Measurements from ENCODE around the gene SEC63. TPM values are rescaled to one million over a fixed set of nuclear protein-coding genes. Genes with fewer than 3 reads are reported as not detected.
A peak's percentile ranks its signal among the peaks of the same experiment; 100 is the strongest.

Gene SEC63
- total RNA-seq, 4 donors from 2014 or later, result 9.3 to 25.4 (median 16.2) TPM

DNA sequence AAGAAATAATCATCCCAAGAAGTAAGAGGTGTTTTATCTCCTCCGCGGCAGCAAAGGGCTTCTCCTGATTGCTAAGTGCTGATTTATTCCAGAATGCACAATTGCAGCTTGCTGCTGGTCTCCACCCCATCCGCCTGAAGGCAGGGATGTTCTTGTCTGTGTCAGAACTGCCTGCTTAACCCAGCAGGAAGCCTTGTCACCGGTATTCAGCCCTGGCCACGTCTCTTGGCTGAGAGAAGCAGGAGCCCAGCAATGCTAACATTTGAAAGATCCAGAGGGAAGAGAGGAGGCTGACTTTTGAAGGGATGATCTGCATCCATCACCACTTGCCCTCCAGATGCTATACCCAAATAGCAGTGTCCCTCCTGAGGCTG lies 138.1 kb downstream of the SEC63 start:
- Histone ChIP-seq H3K27me3 (peaks cover 0 to 34% (median 2%) of the 10 kb centered on the region in 4 donors), H3K27ac (peak overlapping the region in 1 of 4 donors; percentile 59), H3K36me3 (no peaks in the 10 kb centered on the region), H3K4me1 (peaks cover 4 to 26% (median 10%) of the 10 kb centered on the region in 3 donors), H3K4me3 (peak overlapping the region in 3 of 4 donors; percentile 3 to 51 (median 25)), H3K9me3 (no peaks in the 10 kb centered on the region)
- intact Hi-C loops (cut with DNase I), result no loop called here
- 27 to 48% methylated on average over 3 of the region's 5 CpGs for WGBS, 2 donors
- DNase-seq, result no peak
- TF ChIP-seq, protein P1, sequence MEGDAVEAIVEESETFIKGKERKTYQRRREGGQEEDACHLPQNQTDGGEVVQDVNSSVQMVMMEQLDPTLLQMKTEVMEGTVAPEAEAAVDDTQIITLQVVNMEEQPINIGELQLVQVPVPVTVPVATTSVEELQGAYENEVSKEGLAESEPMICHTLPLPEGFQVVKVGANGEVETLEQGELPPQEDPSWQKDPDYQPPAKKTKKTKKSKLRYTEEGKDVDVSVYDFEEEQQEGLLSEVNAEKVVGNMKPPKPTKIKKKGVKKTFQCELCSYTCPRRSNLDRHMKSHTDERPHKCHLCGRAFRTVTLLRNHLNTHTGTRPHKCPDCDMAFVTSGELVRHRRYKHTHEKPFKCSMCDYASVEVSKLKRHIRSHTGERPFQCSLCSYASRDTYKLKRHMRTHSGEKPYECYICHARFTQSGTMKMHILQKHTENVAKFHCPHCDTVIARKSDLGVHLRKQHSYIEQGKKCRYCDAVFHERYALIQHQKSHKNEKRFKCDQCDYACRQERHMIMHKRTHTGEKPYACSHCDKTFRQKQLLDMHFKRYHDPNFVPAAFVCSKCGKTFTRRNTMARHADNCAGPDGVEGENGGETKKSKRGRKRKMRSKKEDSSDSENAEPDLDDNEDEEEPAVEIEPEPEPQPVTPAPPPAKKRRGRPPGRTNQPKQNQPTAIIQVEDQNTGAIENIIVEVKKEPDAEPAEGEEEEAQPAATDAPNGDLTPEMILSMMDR (IDR thresholded peaks at IDR 0.05), result no peak
- TF ChIP-seq POLR2A (IDR thresholded peaks at IDR 0.05), result no peak

DNA sequence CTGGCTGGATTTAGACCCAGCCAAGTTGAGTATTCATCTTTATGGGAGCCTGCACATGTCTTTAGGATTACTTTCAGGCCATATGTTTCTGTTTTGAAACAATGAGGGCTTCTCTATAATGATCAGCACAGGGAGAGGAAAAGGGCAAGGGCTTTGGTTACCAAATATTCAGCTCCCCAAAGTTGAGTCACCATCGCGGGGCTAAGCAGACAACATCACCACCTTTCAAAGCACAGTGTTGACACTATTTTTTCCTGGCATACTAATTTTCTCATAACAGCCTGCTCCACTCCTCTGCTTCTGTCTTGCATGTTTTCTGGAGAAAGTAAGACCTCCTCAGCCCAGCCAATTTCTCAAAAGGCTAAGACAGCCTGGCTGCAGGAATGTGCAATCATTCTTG lies 138.8 kb downstream of the SEC63 start:
- Histone ChIP-seq H3K9me3 (no peaks in the 10 kb centered on the region), H3K36me3 (no peaks in the 10 kb centered on the region), H3K27ac (no peak overlapping the region), H3K4me1 (peaks cover 4 to 26% (median 10%) of the 10 kb centered on the region in 3 donors), H3K27me3 (peaks cover 0 to 34% (median 2%) of the 10 kb centered on the region in 4 donors), H3K4me3 (no peak overlapping the region)
- WGBS, 2 donors, result 39 to 46% methylated on average over 2 of the region's 2 CpGs
- intact Hi-C loops (cut with DNase I), result no loop called here
- TF ChIP-seq POLR2A (IDR thresholded peaks at IDR 0.05), result no peak
- TF ChIP-seq, protein P1 (IDR thresholded peaks at IDR 0.05), result peak in 1 of 6 experiments; percentile 7
- no peak for DNase-seq

DNA sequence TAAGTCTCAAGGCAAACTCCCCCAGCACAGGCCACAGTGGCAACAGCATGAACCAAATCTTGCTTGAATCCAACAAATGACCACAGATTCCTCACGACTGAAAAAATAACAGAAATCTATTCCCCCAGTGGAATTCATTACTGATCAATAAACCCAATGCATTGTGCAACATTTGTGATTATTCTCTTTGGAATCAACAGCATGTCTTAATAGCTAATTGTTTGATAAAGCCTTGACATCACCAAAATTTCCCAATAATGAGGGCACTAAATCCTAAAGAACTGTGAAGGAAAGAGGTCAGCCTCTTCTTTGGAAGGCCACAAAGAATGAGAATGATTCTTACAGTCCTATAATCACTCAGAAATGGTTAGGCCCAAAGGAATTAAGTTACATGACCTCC lies 139.7 kb downstream of the SEC63 start:
- intact Hi-C loops (cut with DNase I), result no loop called here
- Histone ChIP-seq H3K27me3 (peaks cover 0 to 25% (median 2%) of the 10 kb centered on the region in 4 donors), H3K4me1 (peaks cover 4 to 31% (median 13%) of the 10 kb centered on the region in 3 donors), H3K36me3 (no peaks in the 10 kb centered on the region), H3K27ac (no peak overlapping the region), H3K4me3 (no peak overlapping the region), H3K9me3 (no peaks in the 10 kb centered on the region)
- 75 to 93% methylated on average over 1 of the region's 1 CpG for WGBS, 2 donors
- no peak for TF ChIP-seq POLR2A (IDR thresholded peaks at IDR 0.05)
- no peak for DNase-seq

DNA sequence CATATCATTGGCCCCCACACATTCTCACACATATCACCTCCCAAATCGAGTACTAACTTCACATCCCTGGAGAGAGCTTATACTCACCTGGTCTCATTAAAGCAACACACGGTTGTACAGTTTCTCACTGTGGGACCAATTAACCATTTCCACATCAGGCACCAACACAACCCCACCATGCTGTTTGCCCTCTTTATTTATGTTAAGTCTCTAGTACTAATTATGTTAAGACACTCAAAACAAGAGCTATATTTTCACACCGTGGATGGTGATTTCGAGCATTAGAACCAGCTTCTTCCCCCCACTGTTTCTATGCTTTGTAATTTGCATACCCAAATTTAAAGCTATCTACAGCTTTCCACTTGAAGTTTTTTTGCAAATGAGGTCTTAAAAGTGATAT lies 140.2 kb downstream of the SEC63 start:
- Histone ChIP-seq H3K36me3 (no peaks in the 10 kb centered on the region), H3K27me3 (peaks cover 0 to 20% (median under 1%) of the 10 kb centered on the region in 4 donors), H3K27ac (no peak overlapping the region), H3K9me3 (no peaks in the 10 kb centered on the region), H3K4me3 (no peak overlapping the region), H3K4me1 (peaks cover 4 to 31% (median 13%) of the 10 kb centered on the region in 3 donors)
- DNase-seq, result no peak
- 71 to 83% methylated on average over 4 of the region's 4 CpGs for WGBS, 2 donors
- intact Hi-C loops (cut with DNase I), result no loop called here
- TF ChIP-seq, protein P1 (IDR thresholded peaks at IDR 0.05), result no peak
- TF ChIP-seq POLR2A (IDR thresholded peaks at IDR 0.05), result no peak

Small RNA genes lying within 50 kb of the gene (small RNA-seq; reads per million reads assigned to genes)
- gene MTHFD2P3 (0 reads per million in 4 donors), gene RF00045 (0 reads per million in 4 donors), gene RNU6-437P (0 reads per million in 4 donors)

Other genes starting within 250 kb of the SEC63 start
- 1 to 10 TPM in 2 of 4 donors, under 1 TPM in 1, not detected in 1; 0.44 to 5.7 (median 2.9) TPM for gene SCML4, start 133.9 kb downstream of the SEC63 start, total RNA-seq
- 10 to 100 TPM; 12.6 to 27.1 (median 14.7) TPM for gene OSTM1, start 116.5 kb upstream of the SEC63 start, total RNA-seq
- not detected for gene NR2E1, start 207.8 kb upstream of the SEC63 start, total RNA-seq

All from esophagus squamous epithelium (tissue), 5 donors.